Astrocyte (in vitro differentiated cells and primary cell): Measurements from ENCODE around the gene ALK. TPM values are rescaled to one million over a fixed set of nuclear protein-coding genes. Genes with fewer than 3 reads are reported as not detected.

Source experiments
- DNase-seq: peaks from one replicate; pipeline ENCODE4 v3.0.0-alpha.2; 2010; ENCODE audit warnings: low read depth
- FAIRE-seq: peaks from 2 replicates; lab custom pipeline; 2011; peaks lifted over from hg19 to GRCh38; lab: Jason Lieb, UNC
- H2AFZ ChIP-seq: 2 replicates; pipeline ENCODE4 v1.6.0; 2012; ENCODE audit warnings: low read depth, low read length, inconsistent platforms
- H3K27ac ChIP-seq: 2 replicates; pipeline ENCODE4 v1.5.1; 2011; ENCODE audit warnings: low read depth, low read length, inconsistent platforms
- H3K27me3 ChIP-seq: 2 replicates; pipeline ENCODE4 v1.6.0; 2011; ENCODE audit warnings: low read length, inconsistent platforms; ENCODE audit not compliant: insufficient read depth
- H3K36me3 ChIP-seq: 2 replicates; pipeline ENCODE4 v1.5.1; 2011; ENCODE audit warnings: low read length, inconsistent platforms; ENCODE audit not compliant: insufficient read depth
- H3K4me1 ChIP-seq: 2 replicates; pipeline ENCODE4 v1.5.1; 2011; ENCODE audit warnings: low read length, inconsistent platforms; ENCODE audit not compliant: insufficient read depth
- H3K4me2 ChIP-seq: 2 replicates; pipeline ENCODE4 v1.6.0; 2012; ENCODE audit warnings: low read length, inconsistent platforms
- H3K4me3 ChIP-seq: 2 replicates; pipeline ENCODE4 v1.5.1; 2011; ENCODE audit warnings: low read depth, mild to moderate bottlenecking, low read length, inconsistent platforms; ENCODE audit not compliant: insufficient read depth
- H3K79me2 ChIP-seq: 2 replicates; pipeline ENCODE4 v1.6.0; 2012; ENCODE audit warnings: mild to moderate bottlenecking, low read length, inconsistent platforms; ENCODE audit not compliant: insufficient read depth
- H3K9ac ChIP-seq: 2 replicates; pipeline ENCODE4 v1.6.0; 2012; ENCODE audit warnings: mild to moderate bottlenecking, low read length, inconsistent platforms
- H3K9me3 ChIP-seq: 2 replicates; pipeline ENCODE4 v1.5.1; 2012; ENCODE audit warnings: low read depth, mild to moderate bottlenecking, low read length, inconsistent platforms; ENCODE audit not compliant: insufficient read depth
- H4K20me1 ChIP-seq: 2 replicates; pipeline ENCODE4 v1.6.0; 2012; ENCODE audit warnings: low read length, inconsistent platforms; ENCODE audit not compliant: insufficient read depth
- H3K27ac Mint-ChIP-seq: one replicate; pipeline ENCODE4 v1.8.0; 2021; ENCODE audit warnings: mild to moderate bottlenecking, mixed read lengths; ENCODE audit not compliant: unreplicated experiment
- H3K27me3 Mint-ChIP-seq: one replicate; pipeline ENCODE4 v1.8.0; 2021; ENCODE audit warnings: low read depth, mixed read lengths; ENCODE audit not compliant: unreplicated experiment
- H3K36me3 Mint-ChIP-seq: one replicate; pipeline ENCODE4 v1.8.0; 2021; ENCODE audit warnings: low read depth, mixed read lengths; ENCODE audit not compliant: unreplicated experiment
- H3K4me1 Mint-ChIP-seq: one replicate; pipeline ENCODE4 v1.8.0; 2021; ENCODE audit warnings: low read depth, mixed read lengths; ENCODE audit not compliant: unreplicated experiment
- H3K4me3 Mint-ChIP-seq: one replicate; pipeline ENCODE4 v1.8.0; 2021; ENCODE audit warnings: mild to moderate bottlenecking, moderate library complexity, mixed read lengths; ENCODE audit not compliant: unreplicated experiment
- H3K9me3 Mint-ChIP-seq: one replicate; pipeline ENCODE4 v1.8.0; 2021; ENCODE audit warnings: mild to moderate bottlenecking, mixed read lengths; ENCODE audit not compliant: unreplicated experiment
- CTCF ChIP-seq: IDR thresholded peaks from 2 replicates; pipeline ENCODE4 v1.5.1; 2011; ENCODE audit warnings: low read depth, mild to moderate bottlenecking, inconsistent platforms, low read length, moderate library complexity; ENCODE audit not compliant: insufficient read depth
- EZH2 ChIP-seq: IDR thresholded peaks from 2 replicates; pipeline ENCODE4 v1.6.1; 2012; ENCODE audit warnings: mild to moderate bottlenecking, low read length, inconsistent platforms; ENCODE audit not compliant: insufficient read depth
- total RNA-seq: library from RNA; stranded (reverse); gene quantifications from 2 replicates; pipeline ENCODE4 v1.2.1, GENCODE V29; 2021

Gene ALK
- total RNA-seq, 1 donor from 2014 or later, result 0.16 TPM

GRCh38 chr2:29902356-29902755 is 19.0 kb downstream of the ALK start:
- H3K27me3 Mint-ChIP-seq, result peaks cover 40% of the 10 kb centered on the region
- no peaks in the 10 kb centered on the region for H3K9me3 Mint-ChIP-seq
- Histone ChIP-seq H3K27ac (no peak overlapping the region), H3K79me2 (no peaks in the 10 kb centered on the region), H4K20me1 (no peaks in the 10 kb centered on the region), H3K36me3 (no peaks in the 10 kb centered on the region), H2AFZ (no peak overlapping the region), H3K4me1 (no peaks in the 10 kb centered on the region), H3K27me3 (peaks cover 11% of the 10 kb centered on the region), H3K4me3 (no peak overlapping the region), H3K9ac (no peak overlapping the region), H3K4me2 (no peak overlapping the region), H3K9me3 (no peaks in the 10 kb centered on the region)
- H3K4me1 Mint-ChIP-seq, result peaks cover 5% of the 10 kb centered on the region
- FAIRE-seq (no peak), DNase-seq (no peak)
- no peaks in the 10 kb centered on the region for H3K36me3 Mint-ChIP-seq
- TF ChIP-seq EZH2 (no peak), CTCF (no peak)
- no peak overlapping the region for H3K27ac Mint-ChIP-seq
- no peak overlapping the region for H3K4me3 Mint-ChIP-seq

- Mint-ChIP-seq H3K4me3 (no peak overlapping the region), H3K36me3 (no peaks in the 10 kb centered on the region), H3K27ac (peak overlapping the region; percentile 20), H3K27me3 (peaks cover 45% of the 10 kb centered on the region), H3K9me3 (no peaks in the 10 kb centered on the region), H3K4me1 (peaks cover 5% of the 10 kb centered on the region)
- Histone ChIP-seq H2AFZ (no peak overlapping the region), H3K36me3 (no peaks in the 10 kb centered on the region), H3K27me3 (peaks cover 11% of the 10 kb centered on the region), H4K20me1 (no peaks in the 10 kb centered on the region), H3K4me3 (no peak overlapping the region), H3K79me2 (no peaks in the 10 kb centered on the region), H3K27ac (no peak overlapping the region), H3K4me1 (no peaks in the 10 kb centered on the region), H3K9me3 (no peaks in the 10 kb centered on the region), H3K9ac (no peak overlapping the region), H3K4me2 (no peak overlapping the region)
- TF ChIP-seq CTCF (no peak), EZH2 (no peak)
- no peak for DNase-seq
- no peak for FAIRE-seq
Measured at GRCh38 chr2:29900971-29901633, 20.3 kb downstream of the ALK start.

GRCh38 chr2:29898999-29899398 is 22.4 kb downstream of the ALK start:
- no peak for DNase-seq
- Histone ChIP-seq H3K27ac (no peak overlapping the region), H3K9ac (no peak overlapping the region), H3K79me2 (no peaks in the 10 kb centered on the region), H3K36me3 (no peaks in the 10 kb centered on the region), H3K4me2 (no peak overlapping the region), H3K9me3 (no peaks in the 10 kb centered on the region), H3K4me3 (no peak overlapping the region), H4K20me1 (no peaks in the 10 kb centered on the region), H3K27me3 (peaks cover 5% of the 10 kb centered on the region), H2AFZ (no peak overlapping the region), H3K4me1 (no peaks in the 10 kb centered on the region)
- no peak overlapping the region for H3K27ac Mint-ChIP-seq
- H3K9me3 Mint-ChIP-seq, result no peaks in the 10 kb centered on the region
- TF ChIP-seq CTCF, result no peak
- no peak for TF ChIP-seq EZH2
- peaks cover 37% of the 10 kb centered on the region for H3K27me3 Mint-ChIP-seq
- no peaks in the 10 kb centered on the region for H3K36me3 Mint-ChIP-seq
- no peak for FAIRE-seq
- H3K4me1 Mint-ChIP-seq, result peaks cover 17% of the 10 kb centered on the region
- H3K4me3 Mint-ChIP-seq, result no peak overlapping the region
